HepG2 (cell line): Measurements from ENCODE around the gene VN1R2. TPM values are rescaled to one million over a fixed set of nuclear protein-coding genes. Genes with fewer than 3 reads are reported as not detected.

Experiments
- ATAC-seq: fragments of 200-7000 bp; cut with Tn5 transposase; 3 replicates; pipeline ENCODE4 v1.9.1; 2020; ENCODE audit warnings: mild to moderate bottlenecking, moderate library complexity
- BruUV-seq: library from RNA; stranded (reverse); fragments of 400-500 nt; replicated peaks from 2 replicates; lab custom pipeline; 2021; lab: Mats Ljungman, UMichigan
- CTCF ChIA-PET: fragments of 300-600 bp; formaldehyde crosslinking; extraction: SDS; loops from one replicate; lab custom pipeline; 2021; ENCODE audit warnings: low total read pairs, inconsistent platforms, low intra/inter-chr PET ratio; lab: Yijun Ruan, JAX
- POLR2A ChIA-PET: fragments of 350-600 bp; sonication (Branson Sonifier 250); formaldehyde crosslinking; loops from one replicate; lab custom pipeline; 2020; ENCODE audit warnings: antibody characterized with exemption, inconsistent platforms; lab: Yijun Ruan, JAX
- DNase-seq: peaks from one replicate; pipeline ENCODE4 v3.0.0-alpha.2; 2015; ENCODE audit warnings: low spot score
- FAIRE-seq: peaks from 3 replicates; lab custom pipeline; 2011; peaks lifted over from hg19 to GRCh38; lab: Jason Lieb, UNC
- H2AFZ ChIP-seq: one replicate; pipeline ENCODE4 v1.6.1; 2011; ENCODE audit warnings: low read length, inconsistent platforms
- H3K27ac ChIP-seq: fragments of 300-600 bp; 3 replicates; pipeline ENCODE4 v1.8.0; 2011; ENCODE audit warnings: mixed run types, mild to moderate bottlenecking, mixed read lengths, low read length, inconsistent platforms; ENCODE audit not compliant: insufficient read depth; ENCODE audit errors: extremely low read length
- H3K27me3 ChIP-seq, 2 experiments: fragments of 200-600 bp in 1 of 2; 2 replicates in 1 of 2; 3 replicates in 1 of 2; pipeline versions ENCODE4 v1.6.0 to v1.8.0; 2011; ENCODE audit warnings: low read length in 2 of 2, mild to moderate bottlenecking in 2 of 2, moderate library complexity in 2 of 2, inconsistent platforms in 1 of 2; ENCODE audit not compliant: insufficient read depth in 2 of 2, control insufficient read depth in 1 of 2
- H3K36me3 ChIP-seq, 2 experiments: fragments of 200-600 bp in 1 of 2; replicated peaks in 1 of 2; 2 replicates in 1 of 2; 3 replicates in 1 of 2; pipeline versions ENCODE4 v1.5.1 to v1.8.0; 2011; ENCODE audit warnings: low read length in 2 of 2, inconsistent platforms in 1 of 2; ENCODE audit not compliant: insufficient read depth in 2 of 2, control insufficient read depth in 1 of 2
- H3K4me1 ChIP-seq: 2 replicates; pipeline ENCODE4 v1.5.1; 2012; ENCODE audit warnings: low read length, inconsistent platforms; ENCODE audit not compliant: insufficient read depth
- H3K4me2 ChIP-seq: 2 replicates; pipeline ENCODE4 v1.6.0; 2011; ENCODE audit warnings: low read depth, low read length, inconsistent platforms
- H3K4me3 ChIP-seq, 3 experiments: fragments of 200-600 bp in 1 of 3; sonication (generic), shearing (Covaris generic) in 1 of 3; replicated peaks in 1 of 3; 2 replicates each; pipeline ENCODE4 v1.5.1; 2011 to 2016; ENCODE audit warnings: low read length in 3 of 3, inconsistent platforms in 2 of 3, low read depth in 2 of 3, mild to moderate bottlenecking in 2 of 3, control low read depth in 1 of 3, mixed read lengths in 1 of 3; ENCODE audit not compliant: insufficient read depth in 1 of 3
- H3K79me2 ChIP-seq: one replicate; pipeline ENCODE4 v1.6.1; 2011; ENCODE audit warnings: low read length, inconsistent platforms; ENCODE audit not compliant: insufficient read depth
- H3K9ac ChIP-seq: 2 replicates; pipeline ENCODE4 v1.6.0; 2011; ENCODE audit warnings: mild to moderate bottlenecking, low read depth, low read length, inconsistent platforms; ENCODE audit not compliant: insufficient read depth
- H3K9me3 ChIP-seq: 2 replicates; pipeline ENCODE4 v1.5.1; 2012; ENCODE audit warnings: mild to moderate bottlenecking, low read length
- H4K20me1 ChIP-seq: 2 replicates; pipeline ENCODE4 v1.6.0; 2011; ENCODE audit warnings: inconsistent platforms, mild to moderate bottlenecking, low read length, moderate library complexity; ENCODE audit not compliant: insufficient read depth
- ATF2 ChIP-seq: sonication (generic); formaldehyde crosslinking; IDR thresholded peaks from 2 replicates; pipeline ENCODE4 v1.4.0; 2020; ENCODE audit warnings: missing genetic modification reagents
- ELK4 ChIP-seq: sonication (generic); formaldehyde crosslinking; IDR thresholded peaks from 2 replicates; pipeline ENCODE4 v1.9.0; 2021; ENCODE audit warnings: missing genetic modification reagents, borderline replicate concordance
- HIVEP1 ChIP-seq: sonication (generic); formaldehyde crosslinking; IDR thresholded peaks from 2 replicates; pipeline ENCODE4 v1.4.0; 2020; ENCODE audit warnings: mild to moderate bottlenecking, missing genetic modification reagents
- ZFP36L1 ChIP-seq: sonication (generic); formaldehyde crosslinking; IDR thresholded peaks from 2 replicates; pipeline ENCODE4 v1.8.0; 2022; ENCODE audit warnings: mild to moderate bottlenecking, missing genetic modification reagents, moderate library complexity
- ZNF691 ChIP-seq: sonication (generic); formaldehyde crosslinking; IDR thresholded peaks from 2 replicates; pipeline ENCODE4 v1.4.0; 2020; ENCODE audit warnings: missing genetic modification reagents, low read depth, mild to moderate bottlenecking, borderline replicate concordance
- ZSCAN30 ChIP-seq: sonication (generic); formaldehyde crosslinking; IDR thresholded peaks from 2 replicates; pipeline ENCODE4 v1.5.0; 2020; ENCODE audit warnings: mild to moderate bottlenecking, missing genetic modification reagents
- WGBS: methylation state at CpG from one replicate; pipeline ENCODE4 v1.1.6; 2017; ENCODE audit warnings: low lambda C conversion rate; 5-methylcytosine and 5-hydroxymethylcytosine counted together
- in situ Hi-C: cut with HindIII; loops from 2 replicates; pipeline ENCODE4 v1.10.0; 2017; ENCODE audit warnings: low pct_unique_long_range_greater_than_20kb; ENCODE audit not compliant: extremely low pct_ligation_motif_present
- intact Hi-C: fragments of 100-400 bp; cut with micrococcal nuclease; formaldehyde crosslinking; loops from one replicate; pipeline ENCODE4 v1.10.0; 2022; ENCODE audit not compliant: unreplicated experiment
- polyA plus RNA-seq, 8 experiments: library from polyadenylated mRNA; depleted of rRNA in 3 of 8; stranded (reverse) in 7 of 8; unstranded in 1 of 8; fragments of >200 nt; fragmentation: Illumina TruSeq in 4 of 8; extraction: Trizol in 4 of 8; gene quantifications; 2 replicates each; pipeline versions ENCODE4 v1.2.1 to v1.2.3, GENCODE V29; 2011 to 2016; ENCODE audit warnings: low read depth in 4 of 8, missing spikeins in 1 of 8, mixed read lengths in 1 of 8; ENCODE audit not compliant: insufficient read depth in 1 of 8
- total RNA-seq, 5 experiments: library from RNA; depleted of rRNA; stranded (reverse); fragments of >200 nt; fragmentation: Illumina TruSeq; extraction: Trizol; gene quantifications; 2 replicates each; pipeline ENCODE4 v1.2.3, GENCODE V29; 2016; ENCODE audit warnings: low read depth in 1 of 5

Gene VN1R2
- total and polyA plus RNA-seq, 2 of the 13 experiments (the other 11 are each of a cell fraction or from before 2014, with no cell fraction given), result not detected

GRCh38 chr19:53224606-53225005 lies 33.5 kb upstream of the VN1R2 start (continued):
- TF ChIP-seq ATF2 (no peak), ZNF691 (CRISPR knock-in tag) (no peak), ZSCAN30 (CRISPR knock-in tag) (no peak), ELK4 (CRISPR knock-in tag) (no peak)

- in situ Hi-C loops, result no loop called here
- H4K20me1 ChIP-seq, result no peaks in the 10 kb centered on the region
- 15% methylated on average over 4 of the region's 4 CpGs for WGBS
- H3K27ac ChIP-seq, result no peak overlapping the region
- H3K9ac ChIP-seq, result no peak overlapping the region
- no peak for TF ChIP-seq HIVEP1 (CRISPR knock-in tag)
- no peak for TF ChIP-seq ZFP36L1 (CRISPR knock-in tag)
- H3K36me3 ChIP-seq, result no peaks in the 10 kb centered on the region
- H3K27me3 ChIP-seq, result no peaks in the 10 kb centered on the region; a peak in 1 of 5 replicates
- no peak overlapping the region for H3K4me3 ChIP-seq
- H2AFZ ChIP-seq, result no peak overlapping the region
- no peaks in the 10 kb centered on the region for H3K4me1 ChIP-seq
- no peak for FAIRE-seq
- no peaks in the 10 kb centered on the region for H3K79me2 ChIP-seq
- no peak for ATAC-seq
- intact Hi-C loops, result no loop called here
- DNase-seq, result no peak
- H3K4me2 ChIP-seq, result no peak overlapping the region
- CTCF ChIA-PET, result no interaction called here
- POLR2A ChIA-PET, result no interaction called here
- BruUV-seq, result no TSS peak
- peaks cover 93% of the 10 kb centered on the region for H3K9me3 ChIP-seq
Measured at GRCh38 chr19:53237114-53237777, 20.8 kb upstream of the VN1R2 start.
